CD4-positive, alpha-beta T cell (primary cell): ENCODE data around the gene AP1M2. TPM values are rescaled to one million over a fixed set of nuclear protein-coding genes. Genes with fewer than 3 reads are reported as not detected.

Experiments
- ATAC-seq: fragments of 200-7000 bp; cut with Tn5 transposase; one replicate; pipeline ENCODE4 v1.10.0; 2022; ENCODE audit warnings: mild to moderate bottlenecking; ENCODE audit not compliant: poor library complexity
- CTCF ChIA-PET: fragments of 350-600 bp; sonication (Branson Sonifier 250); formaldehyde crosslinking; loops from one replicate; lab custom pipeline; 2021; ENCODE audit warnings: antibody characterized with exemption, inconsistent platforms; lab: Charles Lee
- POLR2A ChIA-PET: fragments of 350-600 bp; sonication (Branson Sonifier 250); formaldehyde crosslinking; loops from one replicate; lab custom pipeline; 2021; ENCODE audit warnings: antibody characterized with exemption, inconsistent platforms; lab: Charles Lee
- DNase-seq, 14 experiments: peaks; one replicate each; pipeline ENCODE4 v3.0.0-alpha.2; 2013 to 2020; ENCODE audit warnings: mixed read lengths in 2 of 14
- H3K27ac ChIP-seq, 2 donors: one replicate each; pipeline versions ENCODE4 v1.5.1 to v1.7.0; 2013; ENCODE audit warnings: low read length in 2 of 2, low read depth in 1 of 2, mild to moderate bottlenecking in 1 of 2
- H3K27me3 ChIP-seq, 2 experiments: 1 replicate in 1 of 2; 2 replicates in 1 of 2; pipeline versions ENCODE4 v1.6.1 to v1.7.0; 2013; ENCODE audit warnings: low read length in 2 of 2, control low read depth in 1 of 2, mild to moderate bottlenecking in 1 of 2, moderate library complexity in 1 of 2; ENCODE audit not compliant: insufficient read depth in 2 of 2, control insufficient read depth in 1 of 2
- H3K36me3 ChIP-seq: one replicate; pipeline ENCODE4 v1.6.1; 2013; ENCODE audit warnings: low read length, control low read depth; ENCODE audit not compliant: insufficient read depth
- H3K4me1 ChIP-seq: one replicate; pipeline ENCODE4 v1.6.1; 2013; ENCODE audit warnings: low read length, control low read depth; ENCODE audit not compliant: insufficient read depth
- H3K4me3 ChIP-seq: one replicate; pipeline ENCODE4 v1.5.1; 2013; ENCODE audit warnings: mild to moderate bottlenecking, low read length, moderate library complexity
- H3K9me3 ChIP-seq, 2 experiments: 1 replicate in 1 of 2; 2 replicates in 1 of 2; pipeline versions ENCODE4 v1.6.1 to v1.7.0; 2013; ENCODE audit warnings: low read length in 2 of 2, mild to moderate bottlenecking in 2 of 2, control low read depth in 1 of 2, moderate library complexity in 1 of 2; ENCODE audit not compliant: control insufficient read depth in 1 of 2, insufficient read depth in 1 of 2
- H3K27ac Mint-ChIP-seq: one replicate; pipeline ENCODE4 v1.8.0; 2020; ENCODE audit warnings: mixed read lengths
- H3K27me3 Mint-ChIP-seq: one replicate; pipeline ENCODE4 v1.8.0; 2021; ENCODE audit warnings: mixed read lengths
- H3K36me3 Mint-ChIP-seq: one replicate; pipeline ENCODE4 v1.8.0; 2021; ENCODE audit warnings: low read depth, mixed read lengths
- H3K4me1 Mint-ChIP-seq: one replicate; pipeline ENCODE4 v1.8.0; 2021; ENCODE audit warnings: low read depth, mixed read lengths
- H3K4me3 Mint-ChIP-seq: one replicate; pipeline ENCODE4 v1.8.0; 2020; ENCODE audit warnings: mild to moderate bottlenecking, mixed read lengths
- H3K9me3 Mint-ChIP-seq: one replicate; pipeline ENCODE4 v1.8.0; 2020; ENCODE audit warnings: mixed read lengths
- intact Hi-C, 2 experiments: fragments of 100-400 bp; cut with DNase I in 1 of 2; cut with micrococcal nuclease in 1 of 2; formaldehyde crosslinking; loops; one replicate each; pipeline versions ENCODE4 v1.15.1 to v1.9.0; 2023 to 2025; cut with DNase I, micrococcal nuclease
- total RNA-seq, 174 experiments: library from RNA in 2 of 174; stranded (reverse) in 2 of 174; gene quantifications; one replicate each; pipeline ENCODE4 v1.2.3 and lab custom pipeline; 2021 to 2026
- TF ChIP-seq, protein P1 (sequence below): fragments of 200-600 bp; IDR thresholded peaks from one replicate; pipeline ENCODE4 v1.8.0; 2022; ENCODE audit warnings: antibody characterized with exemption, mild to moderate bottlenecking

The AP1M2 gene
- total RNA-seq, 2 experiments from 2014 or later = 0.77 TPM; not detected in 1

DNA sequence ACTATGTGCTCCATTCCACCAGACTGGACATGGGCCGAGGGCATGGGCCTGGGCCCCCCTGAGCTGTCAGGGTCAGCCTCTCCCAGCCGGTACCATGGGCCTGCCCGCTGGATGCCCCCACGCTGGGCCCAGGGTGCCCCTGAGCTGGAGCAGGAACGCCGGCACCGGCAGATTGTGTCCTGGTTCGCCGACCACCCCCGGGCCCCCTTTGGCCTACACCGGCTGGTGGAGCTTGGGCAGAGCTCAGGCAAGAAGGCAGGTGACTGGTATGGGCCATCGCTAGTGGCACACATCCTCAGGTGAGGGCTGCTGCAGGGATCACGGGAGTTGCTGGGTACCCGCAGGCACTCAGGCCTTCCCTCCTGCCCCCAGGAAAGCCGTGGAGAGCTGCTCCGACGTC is 40.3 kb downstream of the AP1M2 start:
- ATAC-seq (no peak), DNase-seq (no peak)
- H3K36me3 Mint-ChIP-seq = peaks cover 40% of the 10 kb centered on the region
- H3K36me3 ChIP-seq = peaks cover 38% of the 10 kb centered on the region
- H3K4me1 ChIP-seq = peaks cover 42% of the 10 kb centered on the region
- intact Hi-C loops = no loop called here
- H3K4me3 ChIP-seq = no peak overlapping the region
- CTCF ChIA-PET = interaction anchor here (0.6 kb wide), 1 partner anchor 109 kb away, joined by 3 read pairs; no protein-coding TSS in a partner anchor
- no peaks in the 10 kb centered on the region for H3K9me3 ChIP-seq
- POLR2A ChIA-PET = no interaction called here
- no peak overlapping the region for H3K27ac Mint-ChIP-seq
- TF ChIP-seq, protein P1, sequence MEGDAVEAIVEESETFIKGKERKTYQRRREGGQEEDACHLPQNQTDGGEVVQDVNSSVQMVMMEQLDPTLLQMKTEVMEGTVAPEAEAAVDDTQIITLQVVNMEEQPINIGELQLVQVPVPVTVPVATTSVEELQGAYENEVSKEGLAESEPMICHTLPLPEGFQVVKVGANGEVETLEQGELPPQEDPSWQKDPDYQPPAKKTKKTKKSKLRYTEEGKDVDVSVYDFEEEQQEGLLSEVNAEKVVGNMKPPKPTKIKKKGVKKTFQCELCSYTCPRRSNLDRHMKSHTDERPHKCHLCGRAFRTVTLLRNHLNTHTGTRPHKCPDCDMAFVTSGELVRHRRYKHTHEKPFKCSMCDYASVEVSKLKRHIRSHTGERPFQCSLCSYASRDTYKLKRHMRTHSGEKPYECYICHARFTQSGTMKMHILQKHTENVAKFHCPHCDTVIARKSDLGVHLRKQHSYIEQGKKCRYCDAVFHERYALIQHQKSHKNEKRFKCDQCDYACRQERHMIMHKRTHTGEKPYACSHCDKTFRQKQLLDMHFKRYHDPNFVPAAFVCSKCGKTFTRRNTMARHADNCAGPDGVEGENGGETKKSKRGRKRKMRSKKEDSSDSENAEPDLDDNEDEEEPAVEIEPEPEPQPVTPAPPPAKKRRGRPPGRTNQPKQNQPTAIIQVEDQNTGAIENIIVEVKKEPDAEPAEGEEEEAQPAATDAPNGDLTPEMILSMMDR = no peak
- no peaks in the 10 kb centered on the region for H3K27me3 Mint-ChIP-seq
- no peak overlapping the region for H3K4me3 Mint-ChIP-seq
- H3K9me3 Mint-ChIP-seq = no peaks in the 10 kb centered on the region
- no peaks in the 10 kb centered on the region for H3K27me3 ChIP-seq
- no peak overlapping the region for H3K27ac ChIP-seq
- peaks cover 20% of the 10 kb centered on the region for H3K4me1 Mint-ChIP-seq

GRCh38 chr19:10544753-10545251 is 42.3 kb downstream of the AP1M2 start:
- no peak overlapping the region for H3K27ac ChIP-seq
- peaks cover 22% of the 10 kb centered on the region for H3K36me3 Mint-ChIP-seq
- peak in 3 of 14 experiments; percentile 21 to 53 (median 35) for DNase-seq
- ChIA-PET CTCF (no interaction called here), POLR2A (interaction anchor here (0.6 kb wide), 1 partner anchor 23 kb away, joined by 4 read pairs; no protein-coding TSS in a partner anchor)
- peak overlapping the region; percentile 89 for H3K4me3 Mint-ChIP-seq
- TF ChIP-seq, protein P1 = no peak
- no peaks in the 10 kb centered on the region for H3K27me3 Mint-ChIP-seq
- intact Hi-C loops = loop anchor here in 1 of 2 experiments (5.0 kb wide), 1 partner anchor 43 kb away; the partner anchor contains the start of gene KEAP1
- no peaks in the 10 kb centered on the region for H3K27me3 ChIP-seq
- peaks cover 18% of the 10 kb centered on the region for H3K4me1 Mint-ChIP-seq
- no peak for ATAC-seq
- peak overlapping the region; percentile 90 for H3K4me3 ChIP-seq
- H3K4me1 ChIP-seq = peaks cover 29% of the 10 kb centered on the region
- H3K9me3 ChIP-seq = no peaks in the 10 kb centered on the region
- H3K27ac Mint-ChIP-seq = peak overlapping the region; percentile 78
- H3K36me3 ChIP-seq = peaks cover 28% of the 10 kb centered on the region
- no peaks in the 10 kb centered on the region for H3K9me3 Mint-ChIP-seq

- Histone ChIP-seq H3K36me3 (peaks cover 24% of the 10 kb centered on the region), H3K4me1 (peaks cover 27% of the 10 kb centered on the region), H3K27me3 (no peaks in the 10 kb centered on the region), H3K27ac (peak overlapping the region; percentile 48 to 78), H3K4me3 (peak overlapping the region; percentile 90), H3K9me3 (no peaks in the 10 kb centered on the region)
- H3K36me3 Mint-ChIP-seq = peaks cover 17% of the 10 kb centered on the region
- TF ChIP-seq, protein P1 = no peak
- H3K27ac Mint-ChIP-seq = peak overlapping the region; percentile 78
- no peaks in the 10 kb centered on the region for H3K27me3 Mint-ChIP-seq
- H3K9me3 Mint-ChIP-seq = no peaks in the 10 kb centered on the region
- peak in 4 of 14 experiments; percentile 37 to 52 (median 40) for DNase-seq
- ChIA-PET POLR2A (interaction anchor here (0.6 kb wide), 1 partner anchor 23 kb away, joined by 4 read pairs; no protein-coding TSS in a partner anchor), CTCF (no interaction called here)
- H3K4me3 Mint-ChIP-seq = peak overlapping the region; percentile 89
- ATAC-seq = no peak
- peaks cover 18% of the 10 kb centered on the region for H3K4me1 Mint-ChIP-seq
- intact Hi-C loops = loop anchor here in 1 of 2 experiments (5.0 kb wide), 1 partner anchor 42 kb away; the partner anchor contains the start of gene KEAP1
Measured at GRCh38 chr19:10544242-10544752, 42.8 kb downstream of the AP1M2 start.
